Psoas muscle (tissue), 8 donors: ENCODE measurements around the gene MLH1. TPM values are rescaled to one million over a fixed set of nuclear protein-coding genes. Genes with fewer than 3 reads are reported as not detected.
"Not testable (repeated sequence)": the region's sequence is repeated elsewhere in the genome, so short reads cannot be mapped to it uniquely, and the experiment has no call there.

Experiments used
- ATAC-seq, 4 donors: fragments of 200-7000 bp; cut with Tn5 transposase; one replicate each; pipeline ENCODE4 v1.9.1; 2020; ENCODE audit warnings: moderate library complexity in 3 of 4, mild to moderate bottlenecking in 2 of 4
- DNase-seq, 2 donors: peaks; one replicate each; pipeline ENCODE4 v3.0.0-alpha.2; 2020
- H3K27ac ChIP-seq: fragments of 200-600 bp; one replicate; pipeline ENCODE4 v1.8.0; 2022
- H3K27me3 ChIP-seq, 3 donors: fragments of 200-600 bp in 1 of 3; one replicate each; pipeline versions ENCODE4 v1.6.1 to v1.8.0; 2013 to 2022; ENCODE audit warnings: low read length in 2 of 3, mild to moderate bottlenecking in 2 of 3, moderate library complexity in 1 of 3; ENCODE audit not compliant: insufficient read depth in 3 of 3
- H3K36me3 ChIP-seq, 2 donors: fragments of 200-600 bp in 1 of 2; one replicate each; pipeline versions ENCODE4 v1.6.1 to v1.8.0; 2013 to 2022; ENCODE audit warnings: low read depth in 1 of 2, mild to moderate bottlenecking in 1 of 2, moderate library complexity in 1 of 2; ENCODE audit not compliant: insufficient read depth in 1 of 2
- H3K4me1 ChIP-seq: fragments of 200-600 bp; one replicate; pipeline ENCODE4 v1.8.0; 2022
- H3K4me3 ChIP-seq: fragments of 200-600 bp; one replicate; pipeline ENCODE4 v1.8.0; 2022; ENCODE audit warnings: mild to moderate bottlenecking
- H3K9me3 ChIP-seq: fragments of 200-600 bp; one replicate; pipeline ENCODE4 v1.8.0; 2022
- CTCF ChIP-seq: fragments of 200-600 bp; IDR thresholded peaks from one replicate; pipeline ENCODE4 v1.8.0; 2022; ENCODE audit warnings: antibody characterized with exemption
- WGBS, 3 donors: extraction: QIAGEN DNeasy Blood & Tissue Kit; methylation state at CpG; one replicate each; pipeline versions ENCODE4 v1.1.6 to v1.1.7; 2013; 5-methylcytosine and 5-hydroxymethylcytosine counted together
- intact Hi-C, 2 donors: fragments of 100-400 bp; cut with DNase I; formaldehyde crosslinking; loops; one replicate each; pipeline versions ENCODE4 v1.11.0 to v1.14.2; 2022
- polyA plus RNA-seq, 3 donors: library from polyadenylated mRNA; stranded (reverse); fragments of 200-250 nt; gene quantifications; one replicate each; pipeline ENCODE4 v1.2.3, GENCODE V29; 2013
- total RNA-seq, 4 donors: library from RNA; stranded (reverse); fragmentation: NEBNext Ultra II Directional in 2 of 4; extraction: Animal tissue kit (Norgen Biotek cat#: 25700) in 2 of 4; gene quantifications; one replicate each; pipeline versions ENCODE4 v1.2.1 to v1.2.4, GENCODE V29; 2021 to 2023
- donor health status: healthy with polysubstance abuse.
- donor health status: DM: no; HTN: no; CAD: no; lungs with moderate emphysema.
- donor health status: Bipolar disorder and iron deficiency.
- donor health status: healthy.
- donor health status: DM: yes; HTN: yes; CAD: no.
- donor health status: DM: no; HTN: no; CAD: no.
- donor health status: DM: no; HTN: no; CAD: no.
- donor health status: DM: yes; HTN: yes; CAD: no.

MLH1 gene
- total and polyA plus RNA-seq, 7 donors: 26.5 to 37.7 (median 32.5) TPM

- H3K4me3 ChIP-seq: no peak overlapping the region
- DNase-seq: no peak
- TF ChIP-seq CTCF: no peak
- H3K27ac ChIP-seq: no peak overlapping the region
- no peaks in the 10 kb centered on the region for H3K9me3 ChIP-seq
- peaks cover 29% of the 10 kb centered on the region for H3K4me1 ChIP-seq
- intact Hi-C loops: no loop called here
- peaks cover 15 to 81% of the 10 kb centered on the region in 2 donors for H3K36me3 ChIP-seq
- ATAC-seq: no peak
- no peaks in the 10 kb centered on the region for H3K27me3 ChIP-seq
- WGBS, 3 donors: 83 to 86% (median 83%) methylated on average over 1 of the region's 1 CpG
Measured at GRCh38 chr3:37050282-37050681, 57.0 kb downstream of the MLH1 start.

GRCh38 chr3:37052860-37053259, 59.5 kb downstream of the MLH1 start:
- DNase-seq: no peak
- Histone ChIP-seq H3K27me3 (no peaks in the 10 kb centered on the region), H3K4me3 (no peak overlapping the region), H3K9me3 (no peaks in the 10 kb centered on the region), H3K27ac (peak overlapping the region; percentile 80), H3K36me3 (peaks cover 12 to 86% of the 10 kb centered on the region in 2 donors), H3K4me1 (peaks cover 35% of the 10 kb centered on the region)
- TF ChIP-seq CTCF: no peak
- intact Hi-C loops: no loop called here
- no peak for ATAC-seq

GRCh38 chr3:37053337-37053736, 60.0 kb downstream of the MLH1 start:
- H3K9me3 ChIP-seq: no peaks in the 10 kb centered on the region
- ATAC-seq (no peak), DNase-seq (no peak)
- H3K27me3 ChIP-seq: no peaks in the 10 kb centered on the region
- peaks cover 9 to 86% of the 10 kb centered on the region in 2 donors for H3K36me3 ChIP-seq
- TF ChIP-seq CTCF: no peak
- H3K4me3 ChIP-seq: no peak overlapping the region
- 35 to 45% (median 37%) methylated on average over 6 of the region's 6 CpGs for WGBS, 3 donors
- H3K4me1 ChIP-seq: peaks cover 35% of the 10 kb centered on the region
- intact Hi-C loops: no loop called here
- peak overlapping the region; percentile 80 for H3K27ac ChIP-seq

GRCh38 chr3:37053753-37054152, 60.4 kb downstream of the MLH1 start:
- Histone ChIP-seq H3K36me3 (peaks cover 5 to 86% of the 10 kb centered on the region in 2 donors), H3K4me1 (peaks cover 35% of the 10 kb centered on the region), H3K27ac (peak overlapping the region; percentile 80), H3K27me3 (no peaks in the 10 kb centered on the region), H3K9me3 (no peaks in the 10 kb centered on the region), H3K4me3 (no peak overlapping the region)
- DNase-seq: no peak
- 24 to 42% (median 29%) methylated on average over 2 of the region's 2 CpGs for WGBS, 3 donors
- peak; percentile 42 to 58 (median 54) for ATAC-seq
- no peak for TF ChIP-seq CTCF
- intact Hi-C loops: no loop called here

GRCh38 chr3:37054370-37054769, 61.1 kb downstream of the MLH1 start:
- H3K4me1 ChIP-seq: peaks cover 35% of the 10 kb centered on the region
- peak; percentile 88 to 94 (median 90) for ATAC-seq

GRCh38 chr3:37055077-37055476, 61.8 kb downstream of the MLH1 start:
- H3K27ac ChIP-seq: peak overlapping the region; percentile 80
- 56 to 82% (median 63%) methylated on average over 8 of the region's 8 CpGs for WGBS, 3 donors
- H3K27me3 ChIP-seq, H3K9me3 ChIP-seq, intact Hi-C loops: not testable (repeated sequence)
- H3K4me3 ChIP-seq: peak overlapping the region; percentile 3
- H3K4me1 ChIP-seq: peaks cover 35% of the 10 kb centered on the region
- DNase-seq (peak; percentile 61 to 69), ATAC-seq (peak; percentile 50 to 88 (median 84))
- H3K36me3 ChIP-seq: peaks cover 4 to 86% of the 10 kb centered on the region in 2 donors

More at GRCh38 chr3:37054370-37054769, 61.1 kb downstream of the MLH1 start:
- Histone ChIP-seq H3K27ac (peak overlapping the region; percentile 80), H3K36me3 (peaks cover 4 to 86% of the 10 kb centered on the region in 2 donors), H3K4me3 (peak overlapping the region; percentile 3), H3K9me3 (no peaks in the 10 kb centered on the region), H3K27me3 (no peaks in the 10 kb centered on the region)
- no peak for DNase-seq
- intact Hi-C loops: no loop called here
- no peak for TF ChIP-seq CTCF
- WGBS, 3 donors: 7 to 15% (median 11%) methylated on average over 3 of the region's 3 CpGs
